AG04450 (cell line): ENCODE results near the gene CYFIP1. TPM values are rescaled to one million over a fixed set of nuclear protein-coding genes. Genes with fewer than 3 reads are reported as not detected.

ENCODE experiments used
- CTCF ChIA-PET: fragments of 300-600, 350-600 bp; formaldehyde crosslinking; extraction: SDS; loops from one replicate; lab custom pipeline; 2022; ENCODE audit warnings: antibody characterized with exemption, inconsistent platforms; lab: Charles Lee
- POLR2A ChIA-PET: fragments of 350-600 bp; formaldehyde crosslinking; extraction: SDS; loops from one replicate; lab custom pipeline; 2021; ENCODE audit warnings: antibody characterized with exemption, inconsistent platforms; lab: Yijun Ruan, JAX
- DNase-seq: peaks from one replicate; pipeline ENCODE4 v3.0.0-alpha.2; 2011; ENCODE audit warnings: low read depth, low spot score
- H3K27ac ChIP-seq: one replicate; pipeline ENCODE4 v1.5.1; 2012; ENCODE audit warnings: low read depth, low read length, control low read depth
- H3K27me3 ChIP-seq: one replicate; pipeline ENCODE4 v1.6.0; 2012; ENCODE audit warnings: low read length; ENCODE audit not compliant: control insufficient read depth, insufficient read depth
- H3K4me3 ChIP-seq: 2 replicates; pipeline ENCODE4 v1.5.1; 2011; ENCODE audit warnings: mild to moderate bottlenecking, low read depth, low read length, control low read depth
- H3K9me3 ChIP-seq: 2 replicates; pipeline ENCODE4 v1.5.1; 2012; ENCODE audit warnings: low read length; ENCODE audit not compliant: control insufficient read depth, insufficient read depth
- CTCF ChIP-seq: IDR thresholded peaks from 2 replicates; pipeline ENCODE4 v1.5.1; 2011; ENCODE audit warnings: low read depth, low read length, control low read depth, inconsistent platforms
- polyA plus RNA-seq: library from polyadenylated mRNA; depleted of rRNA; stranded (reverse); fragments of >200 nt; gene quantifications from 2 replicates; pipeline ENCODE4 v1.2.3, GENCODE V29; 2011

The CYFIP1 gene
- polyA plus RNA-seq, 1 experiment = 70.9 TPM

- DNase-seq = no peak
- H3K27me3 ChIP-seq = no peaks in the 10 kb centered on the region
- TF ChIP-seq CTCF = no peak
- H3K27ac ChIP-seq = no peak overlapping the region
- H3K9me3 ChIP-seq = peaks cover 7% of the 10 kb centered on the region; the same call in 1 of the 2 replicates
- ChIA-PET POLR2A (no interaction called here), CTCF (no interaction called here)
- no peak overlapping the region for H3K4me3 ChIP-seq
Measured at GRCh38 chr15:22947101-22948000, 32.8 kb downstream of the CYFIP1 start.

- Histone ChIP-seq H3K27me3 (no peaks in the 10 kb centered on the region), H3K27ac (no peak overlapping the region), H3K4me3 (no peak overlapping the region), H3K9me3 (no peaks in the 10 kb centered on the region; the same call in 1 of the 2 replicates)
- ChIA-PET POLR2A (no interaction called here), CTCF (no interaction called here)
- DNase-seq = no peak
- TF ChIP-seq CTCF = no peak
Measured at GRCh38 chr15:22945071-22945470, 35.1 kb downstream of the CYFIP1 start.

GRCh38 chr15:22944651-22945050 is 35.5 kb downstream of the CYFIP1 start:
- no peak for DNase-seq
- Histone ChIP-seq H3K27ac (no peak overlapping the region), H3K4me3 (no peak overlapping the region), H3K27me3 (no peaks in the 10 kb centered on the region), H3K9me3 (no peaks in the 10 kb centered on the region; the same call in 1 of the 2 replicates)
- CTCF ChIA-PET = no interaction called here
- POLR2A ChIA-PET = no interaction called here
- no peak for TF ChIP-seq CTCF

- Histone ChIP-seq H3K27ac (no peak overlapping the region), H3K27me3 (no peaks in the 10 kb centered on the region), H3K4me3 (no peak overlapping the region), H3K9me3 (no peaks in the 10 kb centered on the region; the same call in 1 of the 2 replicates)
- DNase-seq = no peak
- TF ChIP-seq CTCF = no peak
- ChIA-PET POLR2A (no interaction called here), CTCF (no interaction called here)
Measured at GRCh38 chr15:22942877-22943276, 37.3 kb downstream of the CYFIP1 start.

GRCh38 chr15:22942306-22942855 is 37.8 kb downstream of the CYFIP1 start:
- DNase-seq = no peak
- ChIA-PET POLR2A (no interaction called here), CTCF (no interaction called here)
- no peak overlapping the region for H3K27ac ChIP-seq
- no peaks in the 10 kb centered on the region; the same call in 1 of the 2 replicates for H3K9me3 ChIP-seq
- H3K27me3 ChIP-seq = no peaks in the 10 kb centered on the region
- TF ChIP-seq CTCF = no peak
- H3K4me3 ChIP-seq = no peak overlapping the region
